Lung (tissue), 12 donors: Measurements from ENCODE around the gene LDLRAP1. TPM values are rescaled to one million over a fixed set of nuclear protein-coding genes. Genes with fewer than 3 reads are reported as not detected.

Experiments
- ATAC-seq: fragments of 200-7000 bp; cut with Tn5 transposase; one replicate; pipeline ENCODE4 v1.9.1; 2020; ENCODE audit warnings: moderate number of reproducible peaks; ENCODE audit not compliant: insufficient read depth, low FRiP score
- DNase-seq, 3 donors: peaks; one replicate each; pipeline ENCODE4 v3.0.0-alpha.2; 2013 to 2017
- H3K27ac ChIP-seq, 2 donors: one replicate each; pipeline ENCODE4 v1.5.1; 2013; ENCODE audit warnings: mild to moderate bottlenecking in 2 of 2, moderate library complexity in 2 of 2, control low read depth in 1 of 2, inconsistent platforms in 1 of 2, low read depth in 1 of 2, low read length in 1 of 2
- H3K27me3 ChIP-seq, 3 donors: one replicate each; pipeline ENCODE4 v1.5.1; 2013; ENCODE audit warnings: low read length in 2 of 3; ENCODE audit not compliant: control insufficient read depth in 3 of 3, insufficient read depth in 3 of 3
- H3K36me3 ChIP-seq, 4 donors: one replicate each; pipeline ENCODE4 v1.5.1; 2013; ENCODE audit warnings: low read length in 4 of 4, mild to moderate bottlenecking in 1 of 4, moderate library complexity in 1 of 4; ENCODE audit not compliant: control insufficient read depth in 4 of 4, insufficient read depth in 4 of 4
- H3K4me1 ChIP-seq, 5 donors: one replicate each; pipeline ENCODE4 v1.5.1; 2013; ENCODE audit warnings: low read length in 5 of 5, mild to moderate bottlenecking in 2 of 5, moderate library complexity in 1 of 5; ENCODE audit not compliant: control insufficient read depth in 5 of 5, insufficient read depth in 5 of 5
- H3K4me3 ChIP-seq: one replicate; pipeline ENCODE4 v1.5.1; 2013; ENCODE audit warnings: mild to moderate bottlenecking, control low read depth, moderate library complexity
- H3K9ac ChIP-seq, 2 donors: one replicate each; pipeline ENCODE4 v1.5.1; 2013; ENCODE audit warnings: low read length in 2 of 2, control low read depth in 1 of 2; ENCODE audit not compliant: insufficient read depth in 1 of 2
- H3K9me3 ChIP-seq, 4 donors: one replicate each; pipeline ENCODE4 v1.5.1; 2013; ENCODE audit warnings: low read length in 3 of 4, mild to moderate bottlenecking in 1 of 4, moderate library complexity in 1 of 4; ENCODE audit not compliant: control insufficient read depth in 4 of 4, insufficient read depth in 3 of 4
- CTCF ChIP-seq: IDR thresholded peaks from 2 replicates; pipeline ENCODE4 v1.5.1; 2012; ENCODE audit warnings: mild to moderate bottlenecking; ENCODE audit errors: control extremely low read depth, extremely low read depth
- WGBS, 2 donors: extraction: QIAGEN DNeasy Blood & Tissue Kit; methylation state at CpG; one replicate each; pipeline ENCODE4 v1.1.7; 2013; 5-methylcytosine and 5-hydroxymethylcytosine counted together
- polyA plus RNA-seq, 2 donors: library from polyadenylated mRNA; stranded (reverse); fragments of 200-250 nt; gene quantifications; one replicate each; pipeline ENCODE4 v1.2.1, GENCODE V29; 2013
- total RNA-seq, 2 donors: library from RNA; depleted of rRNA in 1 of 2; stranded (reverse); fragments of >200 nt in 1 of 2; gene quantifications; one replicate each; pipeline ENCODE4 v1.2.1, GENCODE V29; 2014 to 2021
- donor health status: control.
- donor health status: control.
- donor health status: Bipolar disorder and iron deficiency.
- donor health status: healthy.
- donor health status: DM: yes; HTN: yes; CAD: no.

LDLRAP1 gene
- total and polyA plus RNA-seq, 4 donors: 15.2 to 23.4 (median 18.3) TPM

GRCh38 chr1:25568834-25569596 lies 25.6 kb downstream of the LDLRAP1 start:
- H3K9ac ChIP-seq: no peak overlapping the region
- H3K36me3 ChIP-seq: peaks cover 0 to 12% (median 7%) of the 10 kb centered on the region in 4 donors
- TF ChIP-seq CTCF: no peak
- H3K4me3 ChIP-seq: no peak overlapping the region
- no peaks in the 10 kb centered on the region for H3K9me3 ChIP-seq
- peak overlapping the region in 1 of 2 donors; percentile 43 for H3K27ac ChIP-seq
- ATAC-seq (no peak), DNase-seq (no peak)
- WGBS, 2 donors: 79 to 87% methylated on average over 21 of the region's 21 CpGs
- no peaks in the 10 kb centered on the region for H3K27me3 ChIP-seq
- H3K4me1 ChIP-seq: peaks cover 0 to 29% (median 4%) of the 10 kb centered on the region in 5 donors

- H3K36me3 ChIP-seq: peaks cover 0 to 12% (median 3%) of the 10 kb centered on the region in 4 donors
- H3K4me3 ChIP-seq: no peak overlapping the region
- H3K27ac ChIP-seq: no peak overlapping the region
- WGBS, 2 donors: 86 to 93% methylated on average over 18 of the region's 18 CpGs
- H3K27me3 ChIP-seq: no peaks in the 10 kb centered on the region
- H3K4me1 ChIP-seq: peaks cover 0 to 29% (median 4%) of the 10 kb centered on the region in 5 donors
- TF ChIP-seq CTCF: no peak
- DNase-seq: no peak
- ATAC-seq: no peak
- no peak overlapping the region for H3K9ac ChIP-seq
- H3K9me3 ChIP-seq: no peaks in the 10 kb centered on the region
Observed at GRCh38 chr1:25569597-25570396, 26.4 kb downstream of the LDLRAP1 start.

- ATAC-seq (no peak), DNase-seq (no peak)
- Histone ChIP-seq H3K27me3 (no peaks in the 10 kb centered on the region), H3K36me3 (peaks cover 0 to 9% (median 0%) of the 10 kb centered on the region in 4 donors), H3K9me3 (no peaks in the 10 kb centered on the region), H3K4me3 (no peak overlapping the region), H3K9ac (no peak overlapping the region), H3K4me1 (peaks cover 0 to 24% (median 4%) of the 10 kb centered on the region in 5 donors), H3K27ac (no peak overlapping the region)
- 89 to 92% methylated on average over 12 of the region's 12 CpGs for WGBS, 2 donors
- no peak for TF ChIP-seq CTCF
Observed at GRCh38 chr1:25570798-25571521, 27.6 kb downstream of the LDLRAP1 start.
